Dermis blood vessel endothelial cell (primary cell): Measurements from ENCODE around the gene SCYGR1. TPM values are rescaled to one million over a fixed set of nuclear protein-coding genes. Genes with fewer than 3 reads are reported as not detected.
"Not testable (repeated sequence)": the region's sequence is repeated elsewhere in the genome, so short reads cannot be mapped to it uniquely, and the experiment has no call there.

ENCODE experiments used
- DNase-seq: peaks from one replicate; pipeline ENCODE4 v3.0.0; 2010
- total RNA-seq: library from RNA; depleted of rRNA; stranded (reverse); fragments of >200 nt; gene quantifications from 2 replicates; pipeline ENCODE4 v1.2.3, GENCODE V29; 2014

Gene SCYGR1
- total RNA-seq, 1 donor from 2014 or later: not detected

- DNase-seq: no peak
Measured at GRCh38 chr2:227402321-227402720, 14.6 kb upstream of the SCYGR1 start.

GRCh38 chr2:227401550-227401949 is 13.8 kb upstream of the SCYGR1 start:
- DNase-seq: no peak

GRCh38 chr2:227398684-227399670 is 11.2 kb upstream of the SCYGR1 start:
- DNase-seq: no peak

- no peak for DNase-seq
Measured at GRCh38 chr2:227397562-227397961, 9.8 kb upstream of the SCYGR1 start.

GRCh38 chr2:227395556-227395955 is 7.8 kb upstream of the SCYGR1 start:
- peak; percentile 32 for DNase-seq

- no peak for DNase-seq
Measured at GRCh38 chr2:227394401-227394800, 6.7 kb upstream of the SCYGR1 start.

GRCh38 chr2:227390468-227391256 is 2.9 kb upstream of the SCYGR1 start:
- no peak for DNase-seq

- no peak for DNase-seq
Measured at GRCh38 chr2:227389661-227390060, 1.9 kb upstream of the SCYGR1 start.

GRCh38 chr2:227389231-227389630 is 1.5 kb upstream of the SCYGR1 start:
- DNase-seq: no peak

GRCh38 chr2:227388537-227389011 is 825 bp upstream of the SCYGR1 start:
- DNase-seq: peak; percentile 50

GRCh38 chr2:227386630-227387029 is 1.1 kb downstream of the SCYGR1 start:
- no peak for DNase-seq

- DNase-seq: no peak
Measured at GRCh38 chr2:227383686-227384085, 4.1 kb downstream of the SCYGR1 start.

- not testable (repeated sequence) for DNase-seq
Measured at GRCh38 chr2:227382241-227382835, 5.4 kb downstream of the SCYGR1 start.

GRCh38 chr2:227379095-227379494 is 8.7 kb downstream of the SCYGR1 start, which contains the start of gene TM4SF20:
Gene TM4SF20 (minus strand): TSS chr2:227379306. CDS start chr2:227379268, 38 bp downstream.
- DNase-seq: no peak

GRCh38 chr2:227378371-227378782 is 9.4 kb downstream of the SCYGR1 start:
- no peak for DNase-seq

- no peak for DNase-seq
Measured at GRCh38 chr2:227377467-227378351, 10.0 kb downstream of the SCYGR1 start.

- DNase-seq: no peak
Measured at GRCh38 chr2:227376656-227377396, 10.9 kb downstream of the SCYGR1 start.

- no peak for DNase-seq
Measured at GRCh38 chr2:227374158-227374557, 13.6 kb downstream of the SCYGR1 start.

GRCh38 chr2:227373389-227373788 is 14.4 kb downstream of the SCYGR1 start:
- DNase-seq: no peak

- DNase-seq: peak; percentile 34
Measured at GRCh38 chr2:227370791-227371312, 16.9 kb downstream of the SCYGR1 start.

- no peak for DNase-seq
Measured at GRCh38 chr2:227370092-227370491, 17.7 kb downstream of the SCYGR1 start.
